COLO829 (cell line): ENCODE results near the gene AGTPBP1.

Experiments
- DNase-seq: peaks from one replicate; pipeline ENCODE4 v3.0.0; 2012; ENCODE audit warnings: low spot score

AGTPBP1 gene

GRCh38 chr9:85501882-85502281 is 239.9 kb downstream of the AGTPBP1 start:
- no peak for DNase-seq

GRCh38 chr9:85501456-85501855 is 240.3 kb downstream of the AGTPBP1 start:
- no peak for DNase-seq
